Activated gamma-delta T cell treated with anti-CD3 and anti-CD28 coated beads, Interleukin-2, amount 50 U/mL, for 16 hours (primary cell): ENCODE results near the gene GIN1.

Experiments used
- DNase-seq: peaks from one replicate; pipeline ENCODE4 v3.0.0-alpha.2; 2020; ENCODE audit warnings: low read depth

Gene GIN1

GRCh38 chr5:103036601-103037000 lies 83.3 kb downstream of the GIN1 start:
- DNase-seq = no peak
